Activated CD8-positive, alpha-beta T cell treated with anti-CD3 and anti-CD28 coated beads for 36 hours (primary cell): Measurements from ENCODE around the gene CRISP1. TPM values are rescaled to one million over a fixed set of nuclear protein-coding genes. Genes with fewer than 3 reads are reported as not detected.

Experiments
- ATAC-seq: fragments of 200-7000 bp; cut with Tn5 transposase; one replicate; pipeline ENCODE4 v1.10.0; 2021; ENCODE audit warnings: mild to moderate bottlenecking, moderate library complexity
- CTCF ChIA-PET: fragments of 350-600 bp; sonication (Branson Sonifier 250); formaldehyde crosslinking; loops from one replicate; lab custom pipeline; 2021; ENCODE audit warnings: antibody characterized with exemption; lab: Charles Lee
- POLR2A ChIA-PET: fragments of 350-600 bp; sonication (Branson Sonifier 250); formaldehyde crosslinking; loops from one replicate; lab custom pipeline; 2021; ENCODE audit warnings: antibody characterized with exemption; lab: Charles Lee
- DNase-seq: peaks from one replicate; pipeline ENCODE4 v3.0.0-alpha.2; 2020
- H3K27ac Mint-ChIP-seq: one replicate; pipeline ENCODE4 v1.8.0; 2021; ENCODE audit warnings: mild to moderate bottlenecking, mixed read lengths
- H3K27me3 Mint-ChIP-seq: one replicate; pipeline ENCODE4 v1.8.0; 2021; ENCODE audit warnings: mixed read lengths
- H3K36me3 Mint-ChIP-seq: one replicate; pipeline ENCODE4 v1.8.0; 2021; ENCODE audit warnings: low read depth, mixed read lengths
- H3K4me1 Mint-ChIP-seq: one replicate; pipeline ENCODE4 v1.8.0; 2021; ENCODE audit warnings: low read depth, mixed read lengths
- H3K4me3 Mint-ChIP-seq: one replicate; pipeline ENCODE4 v1.8.0; 2021; ENCODE audit warnings: mild to moderate bottlenecking, moderate library complexity, mixed read lengths
- H3K9me3 Mint-ChIP-seq: one replicate; pipeline ENCODE4 v1.8.0; 2021; ENCODE audit warnings: mixed read lengths
- intact Hi-C: fragments of 100-400 bp; cut with micrococcal nuclease; formaldehyde crosslinking; loops from one replicate; pipeline ENCODE4 v1.10.0; 2022
- total RNA-seq, 2 experiments: library from RNA; stranded (reverse); gene quantifications; one replicate each; pipeline ENCODE4 v1.2.3, GENCODE V29; 2021
- TF ChIP-seq, protein P1 (sequence below): fragments of 200-600 bp; IDR thresholded peaks from one replicate; pipeline ENCODE4 v1.8.0; 2022; ENCODE audit warnings: antibody characterized with exemption, mild to moderate bottlenecking

CRISP1 gene
- total RNA-seq, 2 experiments from 2014 or later: not detected

GRCh38 chr6:49855221-49855620, 11.1 kb downstream of the CRISP1 start:
- POLR2A ChIA-PET: no interaction called here
- CTCF ChIA-PET: no interaction called here
- no peak overlapping the region for H3K27ac Mint-ChIP-seq
- TF ChIP-seq, protein P1, sequence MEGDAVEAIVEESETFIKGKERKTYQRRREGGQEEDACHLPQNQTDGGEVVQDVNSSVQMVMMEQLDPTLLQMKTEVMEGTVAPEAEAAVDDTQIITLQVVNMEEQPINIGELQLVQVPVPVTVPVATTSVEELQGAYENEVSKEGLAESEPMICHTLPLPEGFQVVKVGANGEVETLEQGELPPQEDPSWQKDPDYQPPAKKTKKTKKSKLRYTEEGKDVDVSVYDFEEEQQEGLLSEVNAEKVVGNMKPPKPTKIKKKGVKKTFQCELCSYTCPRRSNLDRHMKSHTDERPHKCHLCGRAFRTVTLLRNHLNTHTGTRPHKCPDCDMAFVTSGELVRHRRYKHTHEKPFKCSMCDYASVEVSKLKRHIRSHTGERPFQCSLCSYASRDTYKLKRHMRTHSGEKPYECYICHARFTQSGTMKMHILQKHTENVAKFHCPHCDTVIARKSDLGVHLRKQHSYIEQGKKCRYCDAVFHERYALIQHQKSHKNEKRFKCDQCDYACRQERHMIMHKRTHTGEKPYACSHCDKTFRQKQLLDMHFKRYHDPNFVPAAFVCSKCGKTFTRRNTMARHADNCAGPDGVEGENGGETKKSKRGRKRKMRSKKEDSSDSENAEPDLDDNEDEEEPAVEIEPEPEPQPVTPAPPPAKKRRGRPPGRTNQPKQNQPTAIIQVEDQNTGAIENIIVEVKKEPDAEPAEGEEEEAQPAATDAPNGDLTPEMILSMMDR: no peak
- H3K4me1 Mint-ChIP-seq: no peaks in the 10 kb centered on the region
- H3K27me3 Mint-ChIP-seq: no peaks in the 10 kb centered on the region
- DNase-seq (no peak), ATAC-seq (no peak)
- intact Hi-C loops: loop anchor here (2.0 kb wide), 1 partner anchor 232 kb away; no protein-coding TSS in a partner anchor
- no peak overlapping the region for H3K4me3 Mint-ChIP-seq
- no peaks in the 10 kb centered on the region for H3K36me3 Mint-ChIP-seq
- no peaks in the 10 kb centered on the region for H3K9me3 Mint-ChIP-seq

DNA sequence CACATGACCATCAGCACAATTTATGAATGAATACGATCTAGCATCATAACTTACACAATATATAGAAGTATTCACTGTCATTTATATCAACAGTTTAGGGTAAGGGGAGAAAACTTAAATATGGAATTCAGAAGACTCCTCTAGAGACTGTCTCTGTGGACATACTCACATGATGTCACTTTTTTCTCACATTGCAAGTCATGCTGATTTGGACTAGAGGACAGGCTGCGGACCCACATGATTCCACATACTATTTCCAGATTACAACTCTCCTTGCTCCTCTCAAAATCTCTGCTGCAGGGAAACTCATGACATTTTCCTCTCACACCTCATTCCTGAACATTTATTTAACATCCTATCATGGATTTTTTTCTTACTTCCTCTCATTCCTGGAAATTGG, 13.4 kb downstream of the CRISP1 start:
- Mint-ChIP-seq H3K4me1 (no peaks in the 10 kb centered on the region), H3K36me3 (no peaks in the 10 kb centered on the region), H3K27ac (no peak overlapping the region), H3K27me3 (no peaks in the 10 kb centered on the region), H3K4me3 (no peak overlapping the region), H3K9me3 (no peaks in the 10 kb centered on the region)
- intact Hi-C loops: no loop called here
- ATAC-seq (no peak), DNase-seq (no peak)
- POLR2A ChIA-PET: no interaction called here
- TF ChIP-seq, protein P1: no peak
- CTCF ChIA-PET: no interaction called here

GRCh38 chr6:49849213-49849907, 17.0 kb downstream of the CRISP1 start:
- intact Hi-C loops: loop anchor here (1.0 kb wide), 1 partner anchor 317 kb away; no protein-coding TSS in a partner anchor
- Mint-ChIP-seq H3K27ac (no peak overlapping the region), H3K27me3 (no peaks in the 10 kb centered on the region), H3K4me1 (no peaks in the 10 kb centered on the region), H3K4me3 (no peak overlapping the region), H3K36me3 (no peaks in the 10 kb centered on the region), H3K9me3 (no peaks in the 10 kb centered on the region)
- TF ChIP-seq, protein P1: peak; percentile 57
- CTCF ChIA-PET: interaction anchor here (0.6 to 5.8 kb wide), 9 partner anchors 21 to 325 kb away, joined by 3 to 31 read pairs (median 3); no protein-coding TSS in a partner anchor
- POLR2A ChIA-PET: no interaction called here
- no peak for DNase-seq
- no peak for ATAC-seq

DNA sequence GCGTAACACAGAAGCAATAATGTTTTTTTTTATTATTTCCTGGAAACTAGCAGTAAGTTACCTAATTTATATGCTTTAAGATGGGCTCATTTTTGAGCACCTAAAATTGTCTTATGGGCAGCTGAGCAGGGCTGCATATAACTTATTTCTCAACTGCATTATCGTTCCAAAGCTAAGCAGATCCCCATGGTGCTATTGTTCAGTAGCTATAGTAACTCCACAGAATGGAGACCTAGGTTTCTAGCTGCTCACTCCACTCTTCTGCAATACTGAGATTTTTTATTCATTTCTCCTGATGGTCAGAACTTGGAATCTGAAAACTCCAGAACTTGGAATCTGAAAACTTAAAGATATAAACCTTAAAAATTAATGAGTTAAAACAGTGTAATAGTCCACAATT, 18.7 kb downstream of the CRISP1 start:
- DNase-seq: no peak
- Mint-ChIP-seq H3K27me3 (no peaks in the 10 kb centered on the region), H3K4me3 (no peak overlapping the region), H3K36me3 (no peaks in the 10 kb centered on the region), H3K9me3 (no peaks in the 10 kb centered on the region), H3K27ac (no peak overlapping the region), H3K4me1 (no peaks in the 10 kb centered on the region)
- ChIA-PET POLR2A (interaction anchor here (0.7 kb wide), 1 partner anchor 108 kb away, joined by 3 read pairs; no protein-coding TSS in a partner anchor), CTCF (interaction anchor here (5.8 kb wide), 1 partner anchor 316 kb away, joined by 31 read pairs; no protein-coding TSS in a partner anchor)
- TF ChIP-seq, protein P1: no peak
- intact Hi-C loops: no loop called here
- ATAC-seq: no peak

GRCh38 chr6:49847014-49847413, 19.3 kb downstream of the CRISP1 start:
- DNase-seq (no peak), ATAC-seq (no peak)
- TF ChIP-seq, protein P1: no peak
- intact Hi-C loops: no loop called here
- ChIA-PET POLR2A (interaction anchor here (0.7 kb wide), 1 partner anchor 109 kb away, joined by 3 read pairs; no protein-coding TSS in a partner anchor), CTCF (interaction anchor here (5.8 kb wide), 1 partner anchor 315 kb away, joined by 31 read pairs; no protein-coding TSS in a partner anchor)
- Mint-ChIP-seq H3K36me3 (no peaks in the 10 kb centered on the region), H3K4me1 (no peaks in the 10 kb centered on the region), H3K9me3 (no peaks in the 10 kb centered on the region), H3K27me3 (no peaks in the 10 kb centered on the region), H3K27ac (no peak overlapping the region), H3K4me3 (no peak overlapping the region)
